Stimulated activated CD8-positive, alpha-beta memory T cell treated with anti-CD3 and anti-CD28 coated beads, Interleukin-2, amount 100 ng/mL, for 1 hour (primary cell): ENCODE measurements around the gene UBE3B.

ENCODE experiments used
- DNase-seq, 2 donors: peaks; one replicate each; pipeline ENCODE4 v3.0.0-alpha.2; 2020; ENCODE audit warnings: low read depth in 2 of 2

The UBE3B gene

DNA sequence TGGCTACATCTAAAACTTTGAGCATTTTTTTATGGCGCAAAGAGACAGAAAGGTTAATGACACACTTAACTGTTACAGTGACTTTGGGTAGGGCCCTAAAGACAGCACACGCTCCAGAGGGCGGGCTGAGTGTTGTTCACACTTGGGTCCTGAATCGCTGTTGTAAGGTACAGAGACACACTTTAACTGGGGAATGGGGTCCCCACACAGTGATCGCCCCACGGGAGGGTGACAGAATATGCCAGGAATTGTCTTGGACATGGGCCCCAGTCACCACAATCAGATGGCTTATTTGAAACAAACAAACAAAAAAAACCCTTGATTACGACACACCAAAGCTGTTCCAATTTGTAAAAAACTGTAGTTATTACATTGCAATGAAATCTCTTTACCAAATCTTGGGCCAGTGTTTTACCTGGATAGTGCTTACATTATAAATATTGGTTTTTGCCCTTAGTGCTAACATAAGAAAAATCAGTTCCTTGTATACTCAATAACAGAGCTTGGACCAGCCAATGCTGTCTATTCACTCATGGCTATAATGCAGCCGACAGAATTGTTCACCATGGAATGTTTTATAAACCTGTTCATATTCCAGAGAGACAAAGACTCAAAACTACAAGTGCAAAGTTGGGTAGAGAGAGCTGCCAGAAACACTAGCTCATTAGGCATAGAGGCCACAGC is 28.6 kb upstream of the UBE3B start:
- DNase-seq = no peak

DNA sequence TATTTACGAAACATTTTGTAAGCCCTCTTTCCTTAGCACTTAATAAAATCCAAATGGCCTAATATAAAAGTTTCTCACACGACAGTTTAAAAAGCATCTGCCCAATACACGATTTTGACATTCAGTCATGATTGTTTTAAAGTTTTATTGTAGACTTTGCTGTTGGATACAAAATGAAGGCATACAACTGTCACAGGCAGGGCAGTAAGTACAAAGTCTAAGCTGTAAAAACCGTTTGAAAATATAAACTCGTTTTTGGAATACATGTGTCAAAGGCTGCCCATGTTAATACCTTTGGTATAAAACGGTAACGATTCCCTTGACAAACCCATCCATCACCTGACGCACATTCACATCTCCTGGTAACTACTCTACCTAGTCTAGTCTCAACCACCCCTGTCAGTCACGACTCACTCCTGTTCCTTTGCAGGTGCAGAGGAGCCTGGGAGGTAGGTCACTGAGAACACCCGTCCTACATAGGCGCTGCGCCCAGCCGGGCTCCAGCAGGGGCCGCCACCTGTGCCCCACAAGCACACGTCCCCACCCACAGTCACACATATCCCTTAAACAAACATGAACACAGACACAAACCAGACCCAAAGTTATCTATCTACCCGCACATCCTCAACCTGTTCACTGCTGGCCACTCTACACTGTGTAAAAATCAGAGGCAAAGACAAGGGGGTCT is 27.4 kb upstream of the UBE3B start:
- no peak for DNase-seq

DNA sequence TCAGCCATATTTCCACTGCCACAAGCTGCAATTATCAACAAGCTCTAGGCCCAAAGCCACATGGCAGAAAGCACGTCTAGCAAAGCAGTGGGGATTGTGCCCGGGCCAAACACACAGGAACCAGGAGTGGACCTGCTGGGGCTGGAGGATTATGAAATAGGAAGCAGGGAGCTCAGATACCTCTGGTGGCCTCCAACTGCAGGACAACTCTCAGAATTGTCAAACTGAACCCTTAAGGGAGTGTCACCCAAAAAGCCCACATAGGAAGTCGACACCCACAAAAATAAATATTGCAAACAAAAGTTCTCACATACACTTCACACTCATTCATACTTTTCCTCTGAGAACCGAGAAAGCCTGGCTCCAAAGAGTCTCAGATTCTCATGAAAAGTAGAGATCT is 26.5 kb upstream of the UBE3B start:
- DNase-seq = no peak

DNA sequence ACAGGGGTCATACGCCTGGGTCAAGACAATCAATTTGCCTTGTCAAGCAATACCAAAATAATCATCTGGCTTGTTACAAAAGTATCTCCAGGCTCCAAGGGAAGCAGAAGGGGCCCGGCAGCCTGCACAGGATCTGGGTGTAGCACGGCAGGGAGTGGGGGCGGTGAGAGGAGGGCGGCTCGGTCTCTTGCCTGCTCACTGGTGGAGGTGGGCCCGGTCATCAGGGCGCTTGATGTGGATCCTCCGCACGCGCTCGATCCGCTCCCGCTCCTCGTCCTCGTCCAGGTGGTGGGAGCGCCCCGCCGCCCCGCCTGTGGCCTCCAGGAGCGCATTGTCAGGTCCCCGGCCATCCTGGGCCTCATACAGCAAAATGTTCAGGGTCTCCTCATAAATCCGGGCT is 26.0 kb upstream of the UBE3B start:
- no peak for DNase-seq

DNA sequence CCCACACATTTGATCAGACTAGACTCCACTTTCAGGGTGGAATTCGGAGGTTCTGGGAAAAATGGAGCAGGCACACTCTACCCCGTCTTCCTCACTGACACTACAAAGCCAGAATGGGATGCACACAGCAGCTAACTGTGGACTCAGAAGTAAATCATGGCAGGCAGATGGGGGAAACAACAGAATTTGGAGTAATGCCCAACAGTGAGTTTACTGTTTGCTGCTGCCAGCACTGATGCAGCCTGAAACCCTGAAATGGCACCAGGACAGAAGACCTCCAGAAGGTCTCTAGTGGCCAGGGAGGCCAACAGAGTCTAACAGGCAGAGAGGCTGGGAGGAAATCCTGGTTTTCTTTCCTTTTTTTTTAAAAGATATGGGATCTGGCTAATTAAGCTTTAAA is 24.9 kb upstream of the UBE3B start:
- no peak for DNase-seq

DNA sequence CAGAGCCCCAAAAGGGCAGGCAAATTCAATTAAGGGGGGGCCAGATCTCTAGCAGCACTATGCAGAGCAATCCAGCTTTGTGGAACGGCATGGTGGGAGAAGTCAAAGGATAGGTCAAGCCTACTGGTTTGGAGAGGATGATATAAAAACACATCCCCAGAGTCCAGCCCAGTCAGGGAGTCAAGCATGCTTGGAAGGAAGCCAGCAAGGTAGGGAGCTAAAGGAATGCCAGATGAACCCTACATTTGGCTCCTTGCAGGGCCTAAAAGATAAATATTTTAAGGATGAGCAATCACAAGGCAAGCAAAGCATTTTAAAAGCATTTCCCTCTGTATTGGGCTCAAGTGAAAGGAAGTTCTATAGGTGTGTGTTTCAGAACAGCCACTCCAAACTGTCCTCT is 21.7 kb upstream of the UBE3B start:
- DNase-seq = no peak

DNA sequence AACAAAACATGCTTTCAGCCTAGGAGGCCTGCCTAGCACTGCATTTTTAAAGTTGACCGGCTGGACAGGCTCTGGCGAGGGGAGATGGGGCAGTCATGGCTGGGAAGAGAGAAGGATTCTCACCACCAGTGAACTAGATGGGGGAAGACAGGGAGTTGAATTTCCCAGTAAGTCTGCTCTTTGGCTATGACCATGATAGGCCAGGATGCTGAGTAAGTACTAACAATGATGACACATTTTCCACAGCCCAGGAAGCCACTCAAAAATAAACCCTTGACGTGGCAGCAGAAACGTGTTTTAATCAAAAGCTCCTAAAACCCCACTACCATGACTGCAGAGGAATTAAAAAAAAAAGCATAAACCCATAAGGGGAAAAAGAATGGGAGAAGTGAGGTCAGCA is 19.3 kb upstream of the UBE3B start:
- DNase-seq = no peak

DNA sequence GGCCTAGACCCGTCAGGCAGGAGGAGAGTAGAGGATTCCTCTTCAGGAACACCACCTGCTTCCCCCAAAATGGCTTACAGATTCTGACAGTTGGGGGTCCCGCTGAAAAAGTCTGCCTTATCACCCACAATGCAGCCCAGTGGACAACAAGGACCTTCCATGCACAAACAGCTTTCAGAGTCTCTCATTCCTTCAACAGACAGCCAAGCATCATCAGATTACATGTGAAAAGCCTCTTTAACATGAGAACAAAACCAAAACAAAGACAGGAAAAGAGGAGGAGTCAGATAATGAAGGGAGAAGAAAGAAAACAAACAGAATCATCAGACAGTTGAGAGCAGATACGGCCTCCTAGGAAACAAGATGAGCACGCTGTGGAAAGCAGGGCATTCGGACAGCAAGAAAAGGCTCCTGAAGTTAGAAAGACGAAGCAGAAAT is 18.6 kb upstream of the UBE3B start:
- no peak for DNase-seq

DNA sequence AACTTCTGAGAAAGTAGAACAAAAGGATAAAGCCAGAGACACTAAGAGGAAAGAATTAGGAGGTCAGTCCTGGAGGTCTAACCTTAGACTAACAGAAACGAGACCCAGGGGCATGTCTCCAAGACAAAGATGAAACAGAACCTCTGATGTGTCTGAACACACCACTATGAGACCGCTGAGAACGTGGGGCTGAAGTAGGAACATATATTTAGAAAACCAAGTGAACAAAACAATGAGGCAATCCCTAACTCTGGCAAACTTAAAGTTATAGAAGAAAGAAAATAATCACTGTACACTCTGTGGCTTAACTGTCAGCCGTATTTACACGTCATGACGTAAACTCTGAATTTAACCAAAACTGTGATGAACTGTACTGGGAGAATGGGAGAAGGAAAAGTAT is 18.2 kb upstream of the UBE3B start:
- DNase-seq = no peak

DNA sequence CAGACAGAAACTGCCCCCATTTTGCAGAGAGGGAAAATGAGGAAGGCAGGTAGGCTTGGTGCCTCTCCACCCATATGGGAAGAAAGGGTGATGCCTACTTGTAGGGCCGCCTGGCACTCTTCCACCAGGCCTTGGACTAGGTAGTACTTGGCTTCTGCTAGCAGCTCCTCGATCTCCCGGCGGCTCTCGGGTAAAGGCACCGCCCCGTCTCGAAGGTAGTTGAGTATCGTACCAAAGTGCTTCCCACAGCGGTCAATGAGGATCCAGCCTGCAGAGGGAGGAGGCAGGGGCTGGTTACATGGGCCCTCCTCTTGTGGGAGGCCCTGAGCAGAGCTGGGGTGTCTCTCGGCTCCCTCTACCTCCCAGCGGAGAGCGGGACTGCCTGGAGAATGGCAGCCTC is 16.9 kb upstream of the UBE3B start:
- no peak for DNase-seq

DNA sequence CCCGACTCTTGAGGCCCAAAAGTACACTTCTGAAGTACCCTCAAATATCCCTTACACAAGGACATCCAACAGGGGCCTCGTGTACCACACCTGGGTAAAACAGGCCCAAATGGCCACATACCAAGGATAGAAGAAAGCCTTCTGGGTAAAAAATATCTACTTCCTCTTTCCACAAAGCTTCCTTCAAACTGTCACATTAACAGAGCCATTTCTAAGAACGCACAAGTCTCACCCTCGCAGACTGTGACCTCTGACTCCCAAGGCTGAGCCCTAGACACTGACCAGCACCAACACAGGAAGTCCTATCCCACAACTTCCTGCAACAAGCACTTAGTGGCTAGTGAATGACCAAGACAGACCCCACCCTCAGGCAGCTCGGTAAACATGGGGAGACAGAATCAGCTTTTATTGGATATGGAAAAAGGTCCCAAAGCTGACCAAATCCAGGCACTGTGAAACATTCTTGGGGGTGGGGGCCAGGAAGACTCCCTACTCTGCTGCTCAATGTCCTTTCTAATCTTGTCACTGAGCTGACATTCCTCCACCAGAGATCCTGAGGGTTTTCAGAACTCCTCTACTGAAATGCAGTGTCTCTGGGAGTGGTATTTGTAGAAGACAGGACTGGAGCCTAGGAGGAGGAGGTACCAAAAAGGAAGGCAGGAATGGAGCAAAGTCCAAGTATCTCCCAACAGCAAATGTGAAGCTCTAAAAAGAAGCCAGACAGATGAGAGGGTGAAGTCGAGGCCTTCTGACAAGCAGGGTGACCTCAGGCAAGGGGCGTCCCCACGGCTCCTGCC is 16.2 kb upstream of the UBE3B start:
- no peak for DNase-seq

DNA sequence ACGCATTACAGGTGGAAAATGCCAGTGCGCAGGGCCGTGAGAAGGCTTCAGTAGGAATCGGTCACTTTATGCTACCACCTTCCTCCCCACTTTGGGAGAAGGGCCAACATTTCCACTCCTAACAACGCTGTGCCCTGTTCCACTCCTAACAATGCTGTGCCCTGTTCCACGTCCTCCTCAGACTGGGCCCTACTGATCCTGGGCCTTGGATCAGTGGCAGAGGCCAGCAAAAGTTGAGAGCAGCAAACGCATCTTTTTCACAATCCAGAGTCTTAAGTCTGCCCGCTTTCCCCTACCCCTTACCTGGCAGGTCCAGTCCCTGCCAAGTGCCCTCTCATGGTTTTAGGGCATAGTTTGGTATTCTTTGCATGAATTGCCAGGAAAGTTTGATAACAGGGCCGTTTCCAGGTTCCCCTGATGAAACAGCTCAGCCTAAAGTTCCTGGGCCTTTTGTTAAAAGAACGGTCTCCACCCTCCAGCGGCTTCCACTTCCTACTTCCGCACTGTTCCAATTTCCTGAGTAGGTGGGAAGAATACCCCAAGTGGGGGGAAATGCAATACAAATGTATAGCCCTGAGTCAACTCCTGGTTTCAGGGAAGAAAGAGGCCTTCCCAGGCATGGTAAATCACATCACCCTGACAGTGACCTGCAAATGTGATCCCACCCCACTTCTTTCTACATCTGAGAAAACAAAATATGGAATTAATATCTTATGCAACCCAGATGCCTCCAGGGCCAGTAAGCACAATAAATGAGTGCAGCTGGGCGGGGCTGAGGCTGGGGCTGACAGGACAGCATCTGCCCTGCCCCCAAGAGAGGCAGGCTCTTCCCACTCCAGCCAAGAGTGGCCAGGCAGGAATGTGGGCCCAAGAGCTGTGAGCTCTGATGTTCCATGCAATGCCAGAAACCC is 15.3 kb upstream of the UBE3B start:
- no peak for DNase-seq

DNA sequence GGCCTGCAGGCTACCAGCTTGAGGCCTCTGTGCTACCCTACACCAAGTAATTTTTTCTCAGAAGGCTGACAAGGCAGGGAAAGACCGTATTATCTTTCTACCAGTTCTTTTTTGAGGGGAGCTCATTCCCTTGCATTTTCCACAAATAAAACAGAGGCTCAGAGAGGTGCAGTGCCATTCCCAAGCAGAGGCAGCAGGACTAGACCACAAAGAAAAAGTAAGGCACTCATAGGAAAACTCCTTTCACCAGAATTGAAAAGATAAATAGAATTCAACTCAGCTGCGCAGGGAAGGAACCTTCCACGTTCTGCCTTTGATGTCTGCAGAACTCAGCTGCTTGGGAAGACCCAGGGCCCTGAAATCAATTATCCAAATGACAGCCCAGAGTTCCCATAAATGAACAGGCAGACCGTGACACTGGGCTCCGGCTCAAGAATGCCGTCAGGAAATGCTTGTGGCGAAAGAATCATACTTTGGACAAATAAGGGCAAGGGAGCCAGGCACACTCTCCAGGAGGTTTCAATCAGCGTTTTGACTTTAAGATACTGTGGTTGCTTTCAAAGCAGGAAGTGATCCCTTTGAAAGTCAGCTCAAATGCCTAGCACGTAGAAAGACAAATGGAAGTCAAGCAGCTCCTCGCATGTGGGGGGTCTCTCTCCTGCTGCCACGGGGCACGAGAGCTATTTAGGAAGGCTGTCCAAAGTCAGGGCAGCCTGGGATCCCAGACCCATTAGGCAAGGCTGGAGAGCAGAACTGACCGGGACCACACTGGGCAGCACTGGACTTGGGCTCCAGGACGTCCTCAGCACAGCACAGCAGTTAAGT is 14.4 kb upstream of the UBE3B start:
- no peak for DNase-seq

DNA sequence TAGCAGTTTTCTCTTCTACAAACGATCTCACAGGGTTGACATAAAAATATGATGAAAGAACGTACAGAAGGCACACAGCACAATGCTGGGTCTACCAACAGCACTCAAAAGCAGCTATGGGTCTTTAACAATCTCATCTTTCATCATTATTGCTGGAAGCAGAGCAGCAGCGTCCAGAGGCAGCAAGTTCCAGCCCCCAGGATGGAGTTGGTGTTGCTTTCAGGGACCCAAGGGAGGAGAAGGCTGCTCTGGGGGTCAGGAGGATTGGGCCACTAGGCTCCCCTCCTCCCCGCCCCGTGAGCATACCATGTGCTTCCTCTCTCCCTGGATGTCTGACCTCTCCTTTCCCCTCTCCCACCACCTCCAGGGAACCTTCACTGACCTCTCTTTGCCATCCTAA is 13.7 kb upstream of the UBE3B start:
- DNase-seq = no peak

DNA sequence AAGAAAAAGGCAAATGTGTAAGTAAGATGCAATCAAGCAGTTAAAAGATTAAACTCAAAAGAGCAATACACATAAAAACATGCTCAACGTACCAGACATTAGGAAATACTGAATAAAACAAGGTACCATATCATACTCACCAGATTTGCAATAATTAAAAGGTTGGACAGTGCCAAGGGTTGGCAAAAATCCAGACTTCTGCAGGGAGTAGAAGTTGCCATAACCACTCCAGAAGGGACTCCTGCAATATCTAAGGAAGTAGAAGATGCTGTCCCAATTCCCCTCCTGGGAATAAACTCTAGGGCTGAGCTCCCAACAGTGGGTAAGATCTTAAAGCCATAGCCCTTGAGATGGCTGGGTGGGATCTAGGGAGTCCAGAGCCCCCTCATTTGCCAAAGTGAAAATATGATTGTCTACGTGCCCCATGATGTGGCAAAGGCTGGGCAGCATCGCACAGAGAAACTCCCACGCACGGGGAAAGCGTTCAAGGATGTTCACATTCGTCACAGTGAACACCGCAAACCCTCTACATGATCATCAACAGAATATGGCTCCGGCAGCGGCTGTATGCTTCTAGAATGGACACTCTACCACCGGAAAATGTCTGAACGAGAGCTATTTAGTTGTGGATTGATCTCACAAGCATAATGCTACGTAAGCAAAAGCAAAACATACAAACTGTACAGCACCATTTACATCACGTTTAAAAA is 12.6 kb upstream of the UBE3B start:
- no peak for DNase-seq

DNA sequence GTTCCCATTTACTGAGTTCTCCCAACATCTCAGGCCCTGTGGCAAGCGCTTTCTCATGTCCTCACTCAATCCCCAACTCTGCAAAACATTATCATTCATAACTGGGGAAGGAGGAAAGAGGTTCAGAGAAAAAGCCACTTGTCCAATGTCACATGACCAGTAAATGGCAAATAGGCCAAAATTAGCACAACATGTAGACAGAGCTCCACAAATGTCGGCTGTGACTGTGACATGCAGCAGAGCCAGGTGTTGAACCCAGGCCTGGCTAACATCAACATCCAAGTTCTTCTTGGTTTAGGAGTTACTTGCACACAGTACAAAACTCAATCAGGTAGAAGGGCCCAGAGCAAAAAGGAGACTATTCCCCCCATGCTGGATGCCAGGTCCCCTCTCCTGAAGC is 11.1 kb upstream of the UBE3B start:
- no peak for DNase-seq

DNA sequence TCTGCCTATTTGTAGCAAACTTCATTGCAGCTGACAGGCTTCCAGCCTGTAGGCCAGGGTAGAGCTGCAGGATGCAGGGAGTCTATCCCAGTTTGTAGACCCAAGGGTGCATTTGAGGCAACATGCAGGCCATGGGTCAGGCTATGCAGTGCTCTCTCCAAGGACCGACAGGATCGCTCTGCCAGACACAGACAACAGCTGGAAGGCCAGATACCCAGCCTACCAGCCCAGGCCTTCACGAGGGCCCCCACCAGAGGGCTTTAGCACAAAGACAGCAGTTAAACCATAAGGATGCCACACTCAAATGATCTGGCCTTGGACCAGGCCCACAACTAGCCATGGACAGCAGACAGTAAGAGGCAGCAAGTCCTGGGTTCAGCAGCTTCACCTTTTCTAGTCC is 10.6 kb upstream of the UBE3B start:
- DNase-seq = no peak

DNA sequence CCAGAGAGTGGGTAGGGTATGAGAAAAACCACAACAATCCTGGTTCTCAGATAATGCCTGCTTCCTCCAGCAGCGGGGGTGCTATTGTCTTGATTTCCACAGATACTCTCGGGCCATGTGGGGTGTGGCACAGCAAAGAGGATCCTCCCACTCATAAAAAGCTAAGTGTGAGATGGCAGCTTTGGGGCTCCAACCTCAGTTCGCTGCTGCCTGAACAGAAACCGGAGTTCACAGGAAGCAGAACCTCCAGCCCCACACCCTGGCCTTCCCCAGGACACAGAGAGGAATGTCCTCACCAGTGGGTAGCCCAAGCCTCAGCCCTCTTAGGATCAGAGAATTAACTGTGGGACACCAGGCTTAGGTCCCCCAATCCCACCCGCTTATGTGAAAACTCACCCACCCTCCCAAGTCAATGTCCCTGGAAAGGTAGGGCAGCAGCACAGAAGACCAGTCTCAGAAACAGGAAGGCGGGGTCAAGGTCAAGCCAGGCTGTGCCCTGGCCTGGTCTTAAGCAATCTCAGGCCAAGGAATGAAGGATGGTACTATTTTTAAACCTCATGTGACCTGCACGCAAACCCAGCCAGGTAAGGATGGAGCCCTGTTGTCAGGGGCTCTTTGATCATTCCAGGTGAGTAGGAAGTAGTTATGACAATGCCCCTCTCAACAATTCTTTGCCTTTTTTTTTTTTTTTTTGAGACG is 9.3 kb upstream of the UBE3B start:
- DNase-seq = no peak

DNA sequence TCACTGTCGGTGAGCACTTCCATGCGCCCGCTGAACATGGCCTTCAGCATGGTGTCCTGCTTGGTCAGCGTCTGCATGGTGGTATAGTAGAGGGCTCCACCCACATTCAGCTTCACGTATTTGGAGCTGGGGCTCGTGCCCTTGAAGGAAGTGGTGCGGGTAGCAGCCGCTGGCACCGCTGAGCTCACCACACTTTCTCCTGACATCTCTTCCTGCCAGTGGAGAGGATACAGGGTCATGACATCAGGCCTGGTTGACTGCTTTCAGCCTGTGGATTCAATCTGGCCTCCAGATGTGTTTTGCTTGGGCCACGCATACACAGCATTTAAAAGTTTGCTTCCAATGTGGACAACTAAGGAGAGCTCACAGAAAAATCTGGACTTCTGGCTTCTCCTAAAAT is 7.9 kb upstream of the UBE3B start:
- no peak for DNase-seq

DNA sequence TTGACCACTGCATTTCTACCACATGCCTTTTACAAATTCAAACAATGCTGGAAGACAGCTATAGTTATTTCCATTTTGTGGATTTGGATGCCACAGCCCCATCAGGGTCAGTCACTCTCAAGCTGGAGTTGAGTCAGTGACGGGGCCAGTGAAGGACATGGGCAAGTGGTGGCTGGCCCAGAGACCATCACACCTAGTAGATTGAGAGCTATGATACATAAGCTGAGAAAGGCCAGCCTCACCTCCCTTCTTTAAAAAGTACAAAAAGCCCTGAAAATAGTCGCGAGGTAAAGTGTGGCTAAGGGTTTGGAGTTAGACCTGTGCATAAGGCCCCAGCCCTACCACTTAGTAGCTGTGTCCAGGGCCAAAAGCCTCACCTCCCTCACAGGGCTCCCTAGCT is 4.4 kb upstream of the UBE3B start:
- no peak for DNase-seq
